Measurements from ENCODE around the gene STYXL1. TPM values are rescaled to one million over a fixed set of nuclear protein-coding genes. Genes with fewer than 3 reads are reported as not detected.

Gene STYXL1
- total RNA-seq, 8 experiments from 2014 or later, result 33.3 to 63.4 (median 42.4) TPM

DNA sequence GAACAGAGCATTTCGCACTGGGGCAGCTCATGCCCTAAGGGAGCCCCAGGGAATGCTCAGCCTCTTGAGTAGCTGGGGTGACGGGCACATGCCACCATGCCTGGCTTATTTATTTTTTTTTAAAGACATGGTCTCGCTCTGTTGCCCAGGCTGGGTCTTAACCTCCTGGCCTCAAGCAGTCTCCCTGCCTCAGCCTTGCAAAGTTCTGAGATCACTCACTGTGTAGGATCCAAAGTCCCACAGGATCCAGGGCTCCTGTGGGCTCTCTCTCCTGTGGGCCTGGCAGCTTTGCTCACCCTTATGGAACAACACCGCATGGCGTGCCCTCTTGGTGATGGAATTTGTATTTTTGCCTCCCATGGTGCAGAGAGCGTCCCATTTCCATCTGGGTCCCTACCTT is 87.4 kb downstream of the STYXL1 start:
- H3K27ac ChIP-seq, result no peak overlapping the region
- ATAC-seq (replicated peaks in 6 of 8), result no peak
- in situ Hi-C loops (cut with MboI; ENCODE audit: low pct_unique_long_range_greater_than_20kb in 2 of 9, low sequenced_read_pairs in 9 of 9, unreplicated experiment in 9 of 9), result no loop called here

GRCh38 chr7:75958802-75959543 is 88.8 kb downstream of the STYXL1 start:
- Histone ChIP-seq H3K27ac (no peak overlapping the region), H3K4me3 (no peak overlapping the region), H3K4me1 (replicated peaks in 1 of 2) (peaks cover 20 to 23% of the 10 kb centered on the region in 2 donors)
- ATAC-seq (replicated peaks in 6 of 8), result no peak
- in situ Hi-C loops (cut with MboI; ENCODE audit: low pct_unique_long_range_greater_than_20kb in 2 of 9, low sequenced_read_pairs in 9 of 9, unreplicated experiment in 9 of 9), result no loop called here
- 83 to 100% (median 93%) methylated on average over 1 to 6 of the region's 9 CpGs; no CpG with 5 or more reads in 3 of the 10 experiments for WGBS, 10 experiments

More for the DNA sequence above, 87.4 kb downstream of the STYXL1 start:
- Histone ChIP-seq H3K4me1 (replicated peaks in 1 of 2) (peaks cover 26 to 29% of the 10 kb centered on the region in 2 donors), H3K4me3 (no peak overlapping the region)
- WGBS, 10 experiments, result 94 to 100% (median 100%) methylated on average over 1 to 3 of the region's 6 CpGs; no CpG with 5 or more reads in 3 of the 10 experiments

GRCh38 chr7:75957021-75957736 is 90.6 kb downstream of the STYXL1 start:
- H3K4me3 ChIP-seq, result no peak overlapping the region
- peaks cover 2 to 6% of the 10 kb centered on the region in 2 donors for H3K4me1 ChIP-seq (replicated peaks in 1 of 2)
- WGBS, 10 experiments, result 83 to 100% (median 92%) methylated on average over 1 to 7 of the region's 16 CpGs; no CpG with 5 or more reads in 2 of the 10 experiments
- no peak overlapping the region for H3K27ac ChIP-seq
- no peak for ATAC-seq (replicated peaks in 6 of 8)
- in situ Hi-C loops (cut with MboI; ENCODE audit: low pct_unique_long_range_greater_than_20kb in 2 of 9, low sequenced_read_pairs in 9 of 9, unreplicated experiment in 9 of 9), result no loop called here

GRCh38 chr7:75955331-75955955 is 92.4 kb downstream of the STYXL1 start:
- in situ Hi-C loops (cut with MboI; ENCODE audit: low pct_unique_long_range_greater_than_20kb in 2 of 9, low sequenced_read_pairs in 9 of 9, unreplicated experiment in 9 of 9), result no loop called here
- no peak overlapping the region for H3K4me3 ChIP-seq
- H3K4me1 ChIP-seq (replicated peaks in 1 of 2), result no peaks in the 10 kb centered on the region
- no peak overlapping the region for H3K27ac ChIP-seq
- 78 to 100% (median 93%) methylated on average over 2 to 8 of the region's 12 CpGs; no CpG with 5 or more reads in 3 of the 10 experiments for whole genome bisulfite sequencing, 10 experiments
- no peak for ATAC-seq (replicated peaks in 6 of 8)

GRCh38 chr7:75953931-75954330 is 93.9 kb downstream of the STYXL1 start:
- in situ Hi-C loops (cut with MboI; ENCODE audit: low pct_unique_long_range_greater_than_20kb in 2 of 9, low sequenced_read_pairs in 9 of 9, unreplicated experiment in 9 of 9), result no loop called here
- H3K27ac ChIP-seq, result no peak overlapping the region
- 80 to 100% (median 97%) methylated on average over 5 to 11 of the region's 11 CpGs; no CpG with 5 or more reads in 5 of the 10 experiments for WGBS, 10 experiments
- peaks cover 0 to 6% of the 10 kb centered on the region in 2 donors for H3K4me1 ChIP-seq (replicated peaks in 1 of 2)
- ATAC-seq (replicated peaks in 6 of 8), result no peak
- H3K4me3 ChIP-seq, result no peak overlapping the region

GRCh38 chr7:75953431-75953830 is 94.4 kb downstream of the STYXL1 start:
- H3K4me1 ChIP-seq (replicated peaks in 1 of 2), result peaks cover 0 to 6% of the 10 kb centered on the region in 2 donors
- no peak overlapping the region for H3K27ac ChIP-seq
- WGBS, 10 experiments, result 87 to 100% (median 93%) methylated on average over 1 to 3 of the region's 7 CpGs; no CpG with 5 or more reads in 6 of the 10 experiments
- in situ Hi-C loops (cut with MboI; ENCODE audit: low pct_unique_long_range_greater_than_20kb in 2 of 9, low sequenced_read_pairs in 9 of 9, unreplicated experiment in 9 of 9), result no loop called here
- no peak for ATAC-seq (replicated peaks in 6 of 8)
- H3K4me3 ChIP-seq, result no peak overlapping the region

GRCh38 chr7:75951506-75951905 is 96.3 kb downstream of the STYXL1 start:
- H3K4me1 ChIP-seq (replicated peaks in 1 of 2), result peaks cover 0 to 6% of the 10 kb centered on the region in 2 donors
- no peak overlapping the region for H3K27ac ChIP-seq
- peak in 3 of 8 experiments; percentile 59 to 98 (median 90) for ATAC-seq (replicated peaks in 6 of 8)
- WGBS, 10 experiments, result 40 to 100% (median 86%) methylated on average over 1 to 4 of the region's 5 CpGs; no CpG with 5 or more reads in 4 of the 10 experiments
- in situ Hi-C loops (cut with MboI; ENCODE audit: low pct_unique_long_range_greater_than_20kb in 2 of 9, low sequenced_read_pairs in 9 of 9, unreplicated experiment in 9 of 9), result no loop called here
- no peak overlapping the region for H3K4me3 ChIP-seq

- in situ Hi-C loops (cut with MboI; ENCODE audit: low pct_unique_long_range_greater_than_20kb in 2 of 9, low sequenced_read_pairs in 9 of 9, unreplicated experiment in 9 of 9), result no loop called here
- Histone ChIP-seq H3K4me3 (no peak overlapping the region), H3K27ac (peak overlapping the region in 1 of 2 donors; percentile 26), H3K4me1 (replicated peaks in 1 of 2) (peaks cover 0 to 13% of the 10 kb centered on the region in 2 donors)
- 77 to 100% (median 91%) methylated on average over 1 to 10 of the region's 15 CpGs; no CpG with 5 or more reads in 3 of the 10 experiments for WGBS, 10 experiments
- ATAC-seq (replicated peaks in 6 of 8), result peak in 5 of 8 experiments; percentile 43 to 79 (median 71)
These were observed 97.6 kb downstream of the STYXL1 start for GRCh38 chr7:75950111-75950681.

DNA sequence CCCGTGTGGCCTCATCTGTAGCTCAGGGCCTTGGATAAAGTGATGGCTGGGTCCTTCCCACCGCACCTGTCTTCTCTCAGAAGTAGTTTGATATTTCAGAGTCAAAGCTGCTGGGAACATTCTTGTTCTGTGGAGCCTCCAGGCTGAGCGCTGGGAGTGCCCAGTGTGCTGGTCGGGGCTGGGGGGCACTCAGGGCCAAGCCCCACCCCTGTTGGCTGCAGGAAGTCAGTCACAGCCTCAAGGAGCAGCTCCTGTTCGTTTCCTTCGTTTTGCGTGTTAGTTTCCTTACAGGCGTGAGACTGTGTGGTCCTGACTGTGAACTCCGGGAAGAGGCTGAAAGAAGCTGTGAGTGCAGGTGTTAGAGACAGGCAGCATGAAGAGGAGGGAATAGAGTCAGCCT is 99.6 kb downstream of the STYXL1 start:
- in situ Hi-C loops (cut with MboI; ENCODE audit: low pct_unique_long_range_greater_than_20kb in 2 of 9, low sequenced_read_pairs in 9 of 9, unreplicated experiment in 9 of 9), result no loop called here
- peaks cover 0 to 17% of the 10 kb centered on the region in 2 donors for H3K4me1 ChIP-seq (replicated peaks in 1 of 2)
- ATAC-seq (replicated peaks in 6 of 8), result no peak
- no peak overlapping the region for H3K27ac ChIP-seq
- 37 to 90% (median 68%) methylated on average over 1 to 4 of the region's 9 CpGs; no CpG with 5 or more reads in 4 of the 10 experiments for WGBS, 10 experiments
- no peak overlapping the region for H3K4me3 ChIP-seq

Other genes with a start within 250 kb of the STYXL1 start
- not detected for gene CCL24, start 234.2 kb downstream of the STYXL1 start, total RNA-seq
- gene RHBDD2, start 169.0 kb downstream of the STYXL1 start, total RNA-seq, result 100 to 1,000 TPM in 2 of 8 experiments, 10 to 100 TPM in 6; 44.1 to 157 (median 73.2) TPM
- 100 to 1,000 TPM in 1 of 8 experiments, 10 to 100 TPM in 7; 52.9 to 105 (median 66.2) TPM for gene POR, start 132.8 kb downstream of the STYXL1 start, total RNA-seq
- gene TMEM120A, start 53.4 kb downstream of the STYXL1 start, total RNA-seq, result 10 to 100 TPM; 17.6 to 29.8 (median 22.3) TPM
- gene MDH2, start 106 bp upstream of the STYXL1 start, total RNA-seq, result 100 to 1,000 TPM in 7 of 8 experiments, 10 to 100 TPM in 1; 98.4 to 223 (median 131) TPM
- 10 to 100 TPM in 4 of 8 experiments, 1 to 10 TPM in 3, under 1 TPM in 1; 0.92 to 16.1 (median 10.3) TPM for gene SRRM3, start 153.9 kb upstream of the STYXL1 start, total RNA-seq